HG03025 (cell line): ENCODE results near the gene ADH7.
"Not testable (repeated sequence)": the region's sequence is repeated elsewhere in the genome, so short reads cannot be mapped to it uniquely, and the experiment has no call there.

Source experiments
- ATAC-seq: cut with Tn5 transposase; IDR thresholded peaks from one replicate; pipeline ENCODE4 v1.9.1; 2021; ENCODE audit warnings: mild to moderate bottlenecking, moderate library complexity; ENCODE audit not compliant: unreplicated experiment, low FRiP score

The ADH7 gene

DNA sequence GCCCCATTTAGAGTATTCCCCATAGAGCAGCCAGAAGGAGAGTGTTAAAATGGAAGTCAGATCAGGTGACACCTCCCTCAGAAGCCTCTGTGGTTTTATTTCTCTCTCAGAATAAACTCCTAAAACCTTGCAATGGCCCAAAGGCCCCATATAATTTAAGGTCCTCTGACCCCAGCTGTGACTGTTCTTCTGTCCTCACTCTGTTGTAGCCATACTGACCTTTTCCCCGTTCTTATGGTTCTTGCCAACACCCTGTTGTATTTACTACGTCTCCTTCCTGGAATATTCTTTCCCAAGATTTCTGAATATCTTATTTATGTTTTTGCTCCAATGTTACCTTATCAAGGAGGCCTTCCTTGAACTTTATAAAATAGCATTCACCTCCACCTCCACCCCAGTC lies 18.0 kb downstream of the ADH7 start:
- ATAC-seq = no peak

DNA sequence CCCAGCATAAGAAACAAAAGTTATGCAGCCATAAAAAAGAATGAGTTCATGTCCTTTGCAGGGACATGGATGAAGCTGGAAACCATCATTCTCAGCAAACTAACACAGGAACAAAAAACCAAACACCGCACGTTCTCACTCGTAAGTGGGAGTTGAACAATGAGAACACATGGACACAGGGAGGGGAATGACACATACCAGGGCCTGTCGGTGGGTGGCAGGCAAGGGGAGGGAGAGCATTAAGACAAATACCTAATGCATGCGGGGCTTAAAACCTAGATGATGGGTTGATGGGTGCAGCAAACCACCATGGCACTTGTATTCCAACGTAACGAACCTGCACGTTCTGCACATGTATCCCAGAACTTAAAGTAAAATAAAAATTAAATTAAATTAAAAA lies 19.4 kb downstream of the ADH7 start:
- not testable (repeated sequence) for ATAC-seq

DNA sequence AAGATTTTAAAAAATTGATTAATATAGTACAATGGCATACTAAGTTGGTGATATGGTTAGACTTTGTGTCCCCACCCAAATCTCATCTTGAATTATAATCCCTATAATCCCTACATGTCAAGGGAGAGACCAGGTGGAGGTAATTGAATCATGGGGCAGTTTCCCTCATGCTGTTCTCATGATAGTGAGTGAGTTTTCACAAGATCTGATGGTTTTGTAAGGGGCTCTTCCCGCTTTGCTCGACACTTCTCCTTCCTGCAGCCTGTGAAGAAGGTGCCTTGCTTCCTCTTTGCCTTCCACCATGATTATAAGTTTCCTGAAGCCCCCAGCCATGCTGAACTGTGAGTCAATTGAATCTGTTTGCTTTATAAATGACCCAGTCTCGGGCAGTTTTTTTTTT lies 20.2 kb downstream of the ADH7 start:
- not testable (repeated sequence) for ATAC-seq

DNA sequence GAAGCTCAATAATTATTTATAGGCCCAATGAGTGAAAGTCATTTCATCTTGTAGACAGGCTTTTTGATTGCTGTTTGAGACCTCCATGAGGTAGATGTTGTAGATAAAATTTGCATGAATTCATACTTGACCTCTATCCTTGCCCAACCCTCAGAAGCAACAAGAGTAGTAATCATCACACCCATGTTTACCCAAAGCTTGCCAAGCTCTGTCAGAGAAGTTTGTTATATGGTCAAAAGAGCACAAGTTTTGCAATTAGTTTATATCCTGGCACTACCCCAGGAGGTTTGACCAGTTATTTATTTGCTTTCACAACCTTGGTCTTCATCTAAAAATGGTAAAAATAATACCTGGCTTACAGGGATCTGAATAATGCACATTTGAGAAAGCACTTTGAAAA lies 20.7 kb downstream of the ADH7 start:
- ATAC-seq = no peak

DNA sequence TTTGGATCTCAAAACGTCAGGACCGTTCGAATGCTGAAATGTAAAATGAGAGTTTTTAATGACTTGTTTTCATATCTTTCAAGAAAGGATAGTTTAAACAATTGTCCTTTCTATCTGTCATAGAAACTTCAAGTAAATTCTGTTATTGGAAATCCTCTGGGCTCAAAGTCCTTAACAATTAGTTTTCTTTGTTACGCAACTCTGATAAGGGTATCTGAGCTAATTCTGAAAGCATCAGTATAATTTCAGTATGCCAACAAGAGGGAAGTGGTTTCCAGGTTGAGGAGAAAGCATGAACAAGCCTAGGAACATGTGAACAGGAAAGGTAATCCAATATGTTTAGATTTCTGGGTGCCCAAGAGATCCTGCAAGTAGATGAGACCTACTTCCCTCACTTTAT lies 22.0 kb downstream of the ADH7 start:
- ATAC-seq = no peak

DNA sequence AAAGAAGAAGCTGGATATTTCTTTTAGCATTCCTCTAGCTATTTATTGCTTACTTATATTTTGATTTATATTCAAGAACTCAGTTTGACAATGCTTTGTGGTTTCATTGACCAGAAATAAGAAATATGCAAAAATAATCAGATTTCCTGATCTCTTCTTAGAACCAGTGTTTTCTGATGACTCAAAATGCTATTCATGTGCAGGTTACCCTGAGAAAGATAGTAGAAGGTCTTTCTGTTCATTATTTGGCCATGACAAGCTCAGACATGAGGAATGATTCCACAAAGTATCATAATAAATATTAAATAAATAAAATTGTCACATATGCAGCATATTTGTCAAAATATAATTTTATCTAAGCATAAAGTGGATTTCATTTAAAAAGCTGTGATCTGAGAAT lies 24.1 kb downstream of the ADH7 start:
- ATAC-seq = no peak

DNA sequence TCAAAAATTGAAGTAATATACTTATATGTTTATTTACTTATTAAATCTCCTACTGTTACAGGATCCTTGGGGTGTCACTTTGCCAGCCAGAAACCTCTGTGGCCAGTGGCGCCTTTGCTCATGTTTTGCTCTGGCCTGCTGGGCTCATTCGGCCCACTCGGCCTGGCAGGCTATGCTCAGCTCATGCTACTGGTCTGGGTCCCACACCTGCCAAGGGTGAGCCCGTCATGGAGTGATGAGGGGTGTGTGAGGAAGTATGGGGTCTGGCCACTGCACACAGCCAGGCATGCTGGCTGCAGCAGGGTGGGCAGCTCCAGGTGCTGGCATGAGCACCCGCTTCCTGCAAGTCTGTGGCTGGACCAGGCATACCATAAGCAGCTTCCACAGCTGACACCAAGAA lies 25.1 kb downstream of the ADH7 start:
- no peak for ATAC-seq

DNA sequence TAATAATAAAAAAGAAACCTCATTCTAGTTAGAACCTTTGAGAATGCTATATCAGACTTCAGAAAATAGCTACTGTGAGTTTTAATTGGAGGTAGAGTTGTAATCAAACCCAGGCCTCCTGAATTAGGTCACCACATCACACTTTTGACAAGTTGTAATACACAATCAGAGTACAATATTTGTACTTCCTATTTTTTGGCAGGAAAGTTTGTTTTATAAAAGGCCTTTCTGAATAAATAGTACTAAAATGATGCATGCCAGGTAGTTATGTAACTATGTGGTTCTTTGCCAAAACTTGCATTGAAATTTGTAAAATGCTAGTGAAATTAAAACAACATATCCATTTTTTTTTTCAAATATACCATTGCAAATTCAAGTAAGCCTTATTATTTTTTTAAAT lies 26.8 kb downstream of the ADH7 start:
- no peak for ATAC-seq

DNA sequence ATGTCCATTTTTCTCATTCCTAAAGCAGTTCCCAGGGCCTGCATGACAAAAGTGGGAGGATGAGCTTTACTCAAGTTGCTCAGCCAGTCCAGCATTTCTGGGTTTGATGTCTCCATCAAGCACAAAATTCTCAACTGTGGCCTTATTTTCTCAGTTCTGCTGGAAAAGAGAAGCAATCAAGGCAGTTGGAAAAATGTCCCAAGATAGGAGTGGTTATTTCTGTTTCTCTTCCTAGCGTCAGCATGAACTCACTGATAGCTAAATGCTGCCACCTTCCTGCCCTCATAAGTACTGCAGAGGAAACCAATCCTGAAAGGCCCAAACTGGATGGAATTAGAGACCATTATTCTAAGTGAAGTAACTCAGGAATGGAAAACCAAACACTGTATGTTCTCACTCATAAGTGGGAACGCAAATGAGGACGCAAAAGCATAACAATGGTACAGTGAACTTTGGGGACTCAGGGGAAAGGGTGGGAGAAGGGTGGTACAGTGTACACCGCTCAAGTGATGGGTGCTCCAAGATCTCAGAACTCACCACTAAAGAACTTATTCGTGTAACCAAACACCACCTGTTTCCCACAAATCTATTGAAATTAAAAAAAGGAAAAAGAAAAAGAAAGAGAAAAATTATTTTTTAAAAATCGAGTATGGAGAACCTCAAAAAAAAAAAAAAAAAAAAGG lies 29.6 kb downstream of the ADH7 start:
- peak; percentile 29 for ATAC-seq

DNA sequence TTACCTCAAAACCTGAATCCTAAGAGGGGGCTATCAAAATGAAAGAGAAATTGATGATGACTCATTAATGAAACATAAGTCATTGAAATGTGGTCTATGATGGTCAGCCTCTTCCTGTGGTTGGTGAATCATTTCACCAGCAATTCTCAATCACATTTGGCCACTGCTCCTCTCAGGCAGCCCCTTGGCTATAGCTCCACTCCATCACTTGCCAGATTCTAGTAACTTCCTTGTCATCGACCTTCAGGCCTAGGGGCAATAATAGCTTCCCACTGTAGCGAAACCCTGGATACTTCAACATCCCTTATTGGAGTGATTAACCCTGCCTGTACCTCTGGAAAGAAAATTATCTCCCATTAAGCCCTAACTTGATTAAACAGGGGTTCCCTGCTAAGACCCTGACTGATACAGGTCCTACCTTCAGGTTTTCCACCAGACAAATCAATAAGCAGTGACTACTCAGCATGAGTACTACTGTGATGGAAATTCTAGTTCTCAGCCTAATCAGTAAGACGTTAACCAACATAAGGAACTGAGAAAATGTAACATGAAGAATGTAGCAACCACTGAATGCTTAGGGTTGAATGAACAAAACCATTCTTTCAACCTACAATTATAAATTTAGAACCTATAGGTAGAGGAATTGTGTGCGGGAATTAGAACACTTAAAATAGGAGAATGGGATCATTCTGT lies 30.4 kb downstream of the ADH7 start:
- peak; percentile 80 for ATAC-seq

DNA sequence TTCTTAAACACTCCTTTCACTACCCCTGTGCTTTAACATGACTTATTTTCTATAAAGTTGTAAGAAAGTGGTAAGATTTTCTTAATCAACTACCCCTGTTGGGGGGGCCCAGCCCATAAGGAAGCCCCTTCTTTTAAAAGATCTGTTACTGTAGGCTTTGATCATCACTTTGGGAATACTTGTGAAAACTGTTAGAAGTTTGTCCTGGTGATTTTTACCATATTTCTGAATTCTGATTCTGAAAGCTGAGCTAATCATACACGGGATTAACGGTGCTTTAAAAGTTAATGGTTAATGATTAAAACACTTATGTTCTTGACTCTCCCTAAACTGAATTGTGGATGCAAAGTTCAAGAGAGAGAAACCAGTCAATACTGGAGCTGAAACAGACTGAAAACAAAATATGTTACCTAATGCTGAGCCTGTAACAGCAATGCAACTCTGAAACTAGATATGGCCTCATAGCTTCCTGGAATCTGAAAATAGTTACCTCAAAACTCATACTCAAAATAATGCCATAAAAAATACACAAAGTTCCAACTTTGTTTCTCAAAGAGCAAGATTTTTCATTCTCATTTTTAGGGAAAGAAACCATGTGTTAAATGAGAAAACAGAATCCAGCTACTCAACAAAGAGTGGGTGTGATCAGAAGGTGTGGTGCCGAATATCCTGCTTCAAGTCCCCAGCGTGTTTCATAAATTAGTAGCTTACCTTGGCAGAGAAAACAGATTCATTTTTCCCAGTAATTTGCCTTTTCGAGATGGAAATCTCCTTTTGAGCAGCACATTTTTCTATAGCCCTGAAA lies 31.6 kb downstream of the ADH7 start:
- ATAC-seq = peak; percentile 63

DNA sequence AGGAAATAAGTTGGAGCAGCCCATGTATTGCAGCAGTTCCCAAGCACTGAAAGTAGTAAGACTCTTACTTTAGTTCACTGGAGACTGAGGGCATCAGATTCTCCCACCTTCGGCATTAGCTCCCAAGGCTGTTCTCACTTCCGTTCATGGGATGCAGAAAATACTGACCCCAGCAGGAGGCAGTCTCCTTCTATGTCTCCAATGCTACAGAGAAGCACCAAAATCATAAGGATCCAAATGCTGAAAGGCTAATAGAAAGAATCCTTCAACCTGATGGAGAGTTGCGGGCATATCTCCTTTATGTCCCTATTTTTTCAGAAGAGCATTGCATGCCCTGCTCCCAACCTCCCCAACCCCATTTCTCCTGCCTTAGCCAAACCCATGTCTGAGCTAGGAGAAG lies 32.4 kb downstream of the ADH7 start:
- ATAC-seq = no peak

DNA sequence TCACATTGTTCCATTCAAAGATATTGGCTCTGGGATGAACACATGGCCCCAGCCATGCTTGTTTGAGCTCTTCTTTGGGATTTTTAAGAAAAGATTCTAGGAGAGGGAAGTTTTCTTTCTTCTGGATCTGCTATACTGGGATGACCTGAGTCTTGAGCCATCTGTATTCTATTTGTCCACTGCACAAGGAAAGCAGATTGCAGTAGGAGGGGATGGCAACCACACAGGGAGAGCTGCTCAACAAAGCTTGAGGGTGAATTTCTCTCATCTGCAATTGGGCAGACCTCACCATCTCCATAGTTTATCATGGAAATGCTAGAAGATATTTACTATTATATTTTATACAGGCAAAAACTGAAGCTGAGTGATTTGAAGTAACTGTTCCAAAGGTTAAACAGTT lies 34.3 kb downstream of the ADH7 start:
- ATAC-seq = no peak

DNA sequence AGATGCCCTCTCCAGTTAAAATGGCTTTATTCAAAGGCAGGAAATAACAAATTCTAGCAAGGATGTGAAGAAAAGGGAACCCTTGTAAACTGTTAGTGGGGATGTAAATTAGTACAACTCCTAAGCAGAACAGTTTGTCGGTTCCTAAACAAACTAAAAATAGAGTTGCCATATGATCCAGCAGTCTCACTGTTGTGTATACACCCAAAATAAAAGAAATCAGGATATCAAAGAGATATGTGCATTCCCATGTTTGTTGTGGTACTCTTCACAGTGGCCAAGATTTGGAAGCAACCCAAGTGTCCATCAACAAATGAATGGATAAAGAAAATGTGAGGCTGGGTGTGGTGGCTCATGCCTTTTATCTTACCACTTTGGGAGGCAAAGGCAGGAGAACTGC lies 36.1 kb downstream of the ADH7 start:
- no peak for ATAC-seq

DNA sequence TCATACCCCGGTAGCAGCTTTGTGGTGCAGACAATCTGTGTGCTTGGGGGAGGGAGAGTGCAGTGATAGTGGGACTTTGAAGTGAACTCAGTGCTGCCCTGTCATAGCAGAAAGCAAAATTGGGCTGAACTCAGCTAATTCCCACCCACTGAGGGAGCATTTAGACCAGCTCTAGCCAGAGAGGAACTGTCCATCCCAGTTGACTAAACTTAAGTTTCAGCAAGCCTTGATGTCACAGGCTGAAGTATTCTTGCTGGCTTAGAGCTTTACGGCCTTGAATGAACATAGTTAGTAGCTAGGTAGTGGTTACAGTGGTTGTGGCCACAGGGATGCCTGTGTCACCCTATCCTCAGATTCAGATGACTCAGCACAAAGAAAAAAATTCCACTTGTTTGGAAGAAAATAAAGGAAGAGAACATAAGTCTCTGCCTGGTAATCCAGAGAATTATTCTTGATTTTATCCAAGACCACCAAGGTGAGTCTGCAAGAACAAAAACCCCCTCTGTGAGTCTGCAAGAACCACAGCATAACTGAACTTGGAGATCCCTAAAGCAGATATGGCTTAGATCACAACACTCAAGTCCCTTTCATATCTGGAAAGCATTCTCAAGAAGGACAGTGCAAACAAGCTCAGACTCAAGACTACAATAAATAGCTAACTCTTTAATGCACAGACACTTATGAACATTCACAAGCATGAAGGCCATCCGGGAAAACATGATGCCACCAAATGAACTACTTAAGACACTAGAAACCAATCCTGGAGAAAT lies 39.4 kb downstream of the ADH7 start:
- no peak for ATAC-seq

DNA sequence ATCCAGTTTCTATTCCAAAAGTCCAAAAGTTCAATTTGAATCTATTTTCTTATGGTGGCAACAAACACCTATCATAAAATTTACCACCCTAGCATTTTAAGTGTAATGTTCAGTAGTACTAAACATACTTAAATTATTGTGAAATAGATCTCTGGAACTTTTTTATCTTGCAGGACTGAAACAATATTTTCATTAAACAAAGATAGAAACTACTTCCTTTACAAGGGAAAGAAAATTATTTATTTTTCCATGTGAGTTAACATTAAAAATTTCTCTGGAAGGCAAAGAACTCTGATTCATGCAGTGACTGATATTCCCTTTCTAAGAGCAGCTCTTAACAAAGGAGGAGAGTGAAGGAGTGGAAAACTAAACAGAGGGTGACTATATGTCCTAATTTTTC lies 40.2 kb downstream of the ADH7 start:
- ATAC-seq = no peak

DNA sequence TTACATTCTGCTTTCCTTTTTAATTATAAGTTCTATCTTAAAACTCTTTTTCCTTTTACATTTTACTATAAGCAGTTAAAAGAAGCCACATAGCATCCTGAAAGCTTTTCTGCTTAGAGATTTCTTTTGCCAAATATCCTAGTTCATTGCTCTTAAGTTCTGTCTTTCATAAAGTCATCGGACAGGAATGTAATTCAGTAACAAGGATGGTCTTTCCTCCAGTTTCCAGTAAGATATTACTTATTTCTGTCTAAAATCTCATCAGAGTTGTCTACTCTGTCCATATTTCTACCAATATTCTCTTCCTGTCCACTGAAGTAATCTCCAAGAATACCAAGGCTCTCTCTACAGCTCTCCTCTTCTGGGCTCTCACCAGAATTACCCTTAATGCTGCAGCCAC lies 45.1 kb downstream of the ADH7 start:
- ATAC-seq = no peak

DNA sequence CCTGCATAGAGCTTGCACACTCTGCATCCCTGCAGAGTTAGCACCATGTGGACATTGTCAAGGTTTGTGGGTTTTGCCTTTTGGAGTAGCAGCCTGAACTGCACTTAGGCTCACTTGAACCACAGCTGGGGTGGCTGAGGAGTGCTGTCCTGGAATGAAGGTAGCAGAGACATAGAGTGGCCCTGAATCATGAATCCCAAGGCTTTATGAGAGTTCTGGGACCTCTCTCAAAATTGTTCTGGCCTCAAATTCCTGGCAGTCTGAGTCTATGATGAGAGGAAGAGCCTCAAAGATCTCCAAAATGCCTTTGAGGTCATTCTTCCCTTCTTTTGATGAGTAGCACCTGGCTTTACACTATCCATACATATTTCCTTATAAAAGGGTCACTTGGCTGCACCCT lies 45.5 kb downstream of the ADH7 start:
- ATAC-seq = no peak

DNA sequence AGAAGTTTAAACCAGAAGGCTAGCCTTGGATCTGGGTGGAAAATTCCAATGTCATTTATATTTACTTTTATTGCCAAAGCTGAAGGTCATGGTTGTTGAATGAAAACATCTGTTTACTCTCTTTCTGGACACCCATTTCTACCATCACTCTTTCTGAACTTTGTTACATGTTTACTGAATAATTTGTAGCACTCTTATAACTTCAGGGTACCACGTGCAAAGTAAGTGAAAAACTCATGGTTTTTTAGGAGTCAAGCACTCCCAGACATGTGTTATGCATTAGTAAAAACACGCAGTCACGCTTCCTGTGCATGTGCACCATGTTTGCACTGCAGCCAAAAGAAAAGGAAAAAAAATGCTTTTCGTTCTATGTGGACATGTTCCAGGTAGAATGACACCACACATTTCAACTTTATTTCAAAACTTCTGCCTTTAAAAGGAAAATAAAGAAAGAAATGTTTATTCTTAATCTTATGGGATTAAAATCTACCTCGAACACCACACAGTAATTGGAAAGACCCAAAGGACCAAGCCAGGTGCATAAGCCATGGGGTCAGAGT lies 51.2 kb downstream of the ADH7 start:
- no peak for ATAC-seq

DNA sequence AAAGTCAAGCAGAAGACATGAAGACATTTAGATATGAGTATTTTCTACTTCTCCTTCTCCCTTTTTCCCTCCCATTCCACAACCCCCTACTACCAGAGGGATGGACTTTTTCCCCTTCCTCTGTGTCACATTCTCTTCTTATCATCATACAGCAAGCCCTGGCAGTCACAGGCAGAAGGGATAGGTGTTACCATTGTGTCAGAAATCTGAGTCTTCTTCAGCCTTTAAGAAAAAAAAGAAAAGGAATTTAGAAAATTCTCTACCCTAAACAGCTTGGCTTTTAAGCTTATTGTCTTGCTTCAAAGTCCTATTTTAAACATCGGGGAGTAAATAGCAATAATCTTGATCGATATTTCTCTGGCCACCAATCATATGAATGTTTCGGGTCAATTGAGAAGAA lies 51.7 kb downstream of the ADH7 start:
- ATAC-seq = no peak
